ENCODE data around the gene PURB.
"Not testable (repeated sequence)": the region's sequence is repeated elsewhere in the genome, so short reads cannot be mapped to it uniquely, and the experiment has no call there.

Gene PURB

GRCh38 chr7:44881066-44881600 lies 4.2 kb downstream of the PURB start:
- no peak for TF ChIP-seq CTCF (IDR thresholded peaks at IDR 0.05; ENCODE audit: low read depth, low read length)
- no peak for DNase-seq (ENCODE audit: extremely low read depth, low read depth)

GRCh38 chr7:44880317-44881018 lies 4.9 kb downstream of the PURB start:
- TF ChIP-seq CTCF (IDR thresholded peaks at IDR 0.05; ENCODE audit: low read depth, low read length) = no peak
- DNase-seq (ENCODE audit: extremely low read depth, low read depth) = no peak

- TF ChIP-seq CTCF (IDR thresholded peaks at IDR 0.05; ENCODE audit: low read depth, low read length) = no peak
- DNase-seq (ENCODE audit: extremely low read depth, low read depth) = no peak
These were observed 8.9 kb downstream of the PURB start for GRCh38 chr7:44876393-44876792.

DNA sequence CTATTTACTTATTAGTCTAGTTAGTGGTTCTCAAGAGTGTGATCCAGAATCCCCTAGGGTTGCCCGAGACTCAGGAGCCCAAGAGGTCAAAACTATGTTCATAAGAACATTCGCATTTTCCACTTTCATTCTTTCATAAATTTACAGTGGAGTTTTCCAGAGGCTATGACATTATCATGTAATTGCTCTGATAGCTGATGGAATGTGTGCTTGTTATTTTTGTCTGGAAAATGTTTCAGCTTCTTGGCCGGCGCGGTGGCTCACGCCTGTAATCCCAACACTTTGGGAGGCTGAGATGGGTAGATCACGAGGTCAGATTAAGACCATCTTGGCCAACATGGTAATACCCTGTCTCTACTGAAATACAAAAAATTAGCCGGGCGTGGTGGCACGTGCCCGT lies 10.1 kb downstream of the PURB start:
- TF ChIP-seq CTCF (IDR thresholded peaks at IDR 0.05; ENCODE audit: low read depth, low read length) = no peak
- no peak for DNase-seq (ENCODE audit: extremely low read depth, low read depth)

GRCh38 chr7:44872787-44873186 lies 12.5 kb downstream of the PURB start:
- TF ChIP-seq CTCF (IDR thresholded peaks at IDR 0.05; ENCODE audit: low read depth, low read length) = no peak
- no peak for DNase-seq (ENCODE audit: extremely low read depth, low read depth)

GRCh38 chr7:44871918-44872317 lies 13.4 kb downstream of the PURB start:
- DNase-seq (ENCODE audit: extremely low read depth, low read depth) = not testable (repeated sequence)

- not testable (repeated sequence) for DNase-seq (ENCODE audit: extremely low read depth, low read depth)
These were observed 14.6 kb downstream of the PURB start for GRCh38 chr7:44870780-44871179.

- DNase-seq (ENCODE audit: extremely low read depth, low read depth) = not testable (repeated sequence)
These were observed 15.0 kb downstream of the PURB start for GRCh38 chr7:44870336-44870735.
